B cell (primary cell): ENCODE measurements around the gene FHIT.

ENCODE experiments used
- CTCF ChIP-seq: fragments of 200-600 bp; IDR thresholded peaks from one replicate; pipeline ENCODE4 v1.8.0; 2022; ENCODE audit warnings: antibody characterized with exemption, mild to moderate bottlenecking
- EZH2 ChIP-seq: IDR thresholded peaks from 2 replicates; pipeline ENCODE4 v1.6.1; 2012; ENCODE audit warnings: borderline replicate concordance, low read depth, mild to moderate bottlenecking, moderate library complexity, low read length; ENCODE audit not compliant: insufficient read depth, poor library complexity, severe bottlenecking

- no peak for TF ChIP-seq CTCF
- TF ChIP-seq EZH2 = no peak
Measured at GRCh38 chr3:59775106-59775505, 1476.1 kb downstream of the FHIT start.
